HG02973 (cell line): ENCODE measurements around the gene ADARB2.
"Not testable (repeated sequence)": the region's sequence is repeated elsewhere in the genome, so short reads cannot be mapped to it uniquely, and the experiment has no call there.

Source experiments
- ATAC-seq: cut with Tn5 transposase; IDR thresholded peaks from one replicate; pipeline ENCODE4 v1.9.1; 2021; ENCODE audit warnings: moderate library complexity; ENCODE audit not compliant: unreplicated experiment

ADARB2 gene

GRCh38 chr10:1416456-1417037, 320.8 kb downstream of the ADARB2 start:
- ATAC-seq: no peak

GRCh38 chr10:1414893-1415292, 322.4 kb downstream of the ADARB2 start:
- ATAC-seq: no peak

- not testable (repeated sequence) for ATAC-seq
Observed at GRCh38 chr10:1414346-1414745, 323.0 kb downstream of the ADARB2 start.

GRCh38 chr10:1413823-1414222, 323.5 kb downstream of the ADARB2 start:
- ATAC-seq: no peak

- no peak for ATAC-seq
Observed at GRCh38 chr10:1413256-1413655, 324.1 kb downstream of the ADARB2 start.

DNA sequence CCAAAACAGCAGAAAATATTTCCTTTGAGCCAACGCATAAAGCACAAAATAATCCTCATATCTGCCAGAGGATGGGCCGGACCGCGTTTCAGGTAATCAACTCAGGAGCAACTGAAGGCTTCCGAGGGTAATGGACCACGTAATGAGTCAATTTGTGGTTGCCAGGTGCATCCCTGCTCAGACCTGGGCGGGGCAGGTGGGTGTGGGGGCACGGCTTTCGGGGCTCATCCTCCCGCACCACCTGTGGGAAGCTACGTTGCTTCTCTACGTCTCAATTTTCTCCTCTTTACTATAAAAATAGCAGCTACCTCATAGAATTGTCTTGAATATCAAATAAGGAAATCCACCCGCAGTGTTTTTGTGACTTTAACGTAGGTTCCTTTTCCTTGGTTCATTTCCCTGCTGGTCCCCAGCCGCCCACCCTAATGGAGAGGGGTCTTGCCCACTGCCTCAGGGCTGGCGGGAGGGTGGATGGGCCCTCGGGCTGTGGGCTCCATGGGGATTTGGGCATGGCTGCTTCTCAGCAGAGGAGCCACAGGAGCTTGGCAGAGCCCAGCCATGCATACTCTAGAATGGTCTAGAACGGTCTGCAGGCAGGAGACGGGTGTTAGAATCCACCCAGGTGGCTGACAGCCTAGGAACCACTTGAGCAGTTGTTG, 324.7 kb downstream of the ADARB2 start:
- no peak for ATAC-seq

DNA sequence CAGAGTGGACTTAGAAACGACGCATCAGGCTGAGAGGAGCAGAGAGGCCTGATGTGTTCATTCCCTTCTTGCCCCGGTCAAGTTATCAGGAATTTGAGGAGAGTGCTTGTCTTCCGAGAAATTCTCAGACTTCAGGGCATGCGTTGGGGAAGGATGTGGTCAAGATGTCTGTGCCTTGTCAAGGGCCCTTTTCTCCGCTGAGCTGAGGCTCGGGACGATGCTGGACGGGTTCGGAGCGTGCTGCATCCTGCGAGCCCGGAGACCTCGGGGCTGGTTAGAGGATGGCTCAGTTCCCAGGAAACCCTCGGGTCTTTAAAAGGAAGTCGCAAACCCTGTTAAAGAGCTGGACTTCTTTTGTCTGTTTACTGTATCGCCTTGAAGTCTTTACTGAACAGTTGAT, 325.4 kb downstream of the ADARB2 start:
- ATAC-seq: no peak

GRCh38 chr10:1411451-1411850, 325.9 kb downstream of the ADARB2 start:
- ATAC-seq: no peak

- no peak for ATAC-seq
Observed at GRCh38 chr10:1410469-1411395, 326.6 kb downstream of the ADARB2 start.

DNA sequence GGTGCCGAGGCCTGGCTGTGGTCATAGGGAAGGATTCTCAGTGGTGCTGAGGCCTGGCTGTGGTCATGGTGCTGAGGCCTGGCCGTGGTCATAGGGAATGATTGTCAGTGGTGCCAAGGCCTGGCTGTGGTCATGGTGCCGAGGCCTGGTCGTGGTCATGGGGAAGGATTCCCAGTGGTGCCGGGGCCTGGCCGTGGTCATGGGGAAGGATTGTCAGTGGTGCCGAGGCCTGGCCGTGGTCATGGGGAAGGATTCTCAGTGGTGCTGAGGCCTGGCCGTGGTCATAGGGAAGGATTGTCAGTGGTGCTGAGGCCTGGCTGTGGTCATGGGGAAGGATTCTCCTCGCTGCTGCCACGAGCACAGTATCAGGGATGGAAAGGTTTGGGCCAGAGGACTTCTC, 327.3 kb downstream of the ADARB2 start:
- ATAC-seq: no peak

GRCh38 chr10:1409392-1409791, 327.9 kb downstream of the ADARB2 start:
- no peak for ATAC-seq

DNA sequence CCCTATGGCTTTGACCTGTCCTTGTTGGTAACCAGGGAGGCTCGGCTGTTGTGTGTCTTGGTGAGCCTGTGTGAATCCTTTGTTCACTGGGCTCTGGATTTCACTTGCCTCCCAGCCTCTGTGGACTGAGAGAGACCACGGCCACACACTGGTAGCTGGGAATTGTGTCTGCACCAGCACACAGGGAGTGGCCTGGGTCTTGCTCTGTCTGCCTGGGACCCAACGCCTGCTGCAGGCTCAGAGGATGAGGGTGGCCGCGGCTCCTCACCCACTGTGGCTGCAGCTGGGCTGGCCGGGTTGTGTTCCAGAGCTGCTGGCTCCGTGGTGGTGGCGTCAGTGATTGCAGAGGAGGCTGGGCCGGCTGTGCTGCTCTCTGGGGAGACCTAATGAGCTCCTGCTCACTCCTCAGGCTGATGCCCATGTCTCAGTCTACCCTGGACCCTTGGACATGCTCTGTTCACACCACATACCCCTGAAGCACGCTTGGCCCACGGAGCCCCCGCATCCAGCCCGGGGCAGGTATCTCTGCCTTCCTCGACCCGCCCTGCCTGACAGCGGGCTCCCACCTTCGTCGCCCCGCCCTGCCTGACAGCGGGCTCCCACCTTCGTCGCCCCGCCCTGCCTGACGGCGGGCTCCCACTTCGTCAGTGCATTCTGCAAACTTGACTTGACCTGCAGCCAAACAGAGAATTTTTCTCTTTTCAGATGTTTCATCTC, 328.5 kb downstream of the ADARB2 start:
- ATAC-seq: no peak

DNA sequence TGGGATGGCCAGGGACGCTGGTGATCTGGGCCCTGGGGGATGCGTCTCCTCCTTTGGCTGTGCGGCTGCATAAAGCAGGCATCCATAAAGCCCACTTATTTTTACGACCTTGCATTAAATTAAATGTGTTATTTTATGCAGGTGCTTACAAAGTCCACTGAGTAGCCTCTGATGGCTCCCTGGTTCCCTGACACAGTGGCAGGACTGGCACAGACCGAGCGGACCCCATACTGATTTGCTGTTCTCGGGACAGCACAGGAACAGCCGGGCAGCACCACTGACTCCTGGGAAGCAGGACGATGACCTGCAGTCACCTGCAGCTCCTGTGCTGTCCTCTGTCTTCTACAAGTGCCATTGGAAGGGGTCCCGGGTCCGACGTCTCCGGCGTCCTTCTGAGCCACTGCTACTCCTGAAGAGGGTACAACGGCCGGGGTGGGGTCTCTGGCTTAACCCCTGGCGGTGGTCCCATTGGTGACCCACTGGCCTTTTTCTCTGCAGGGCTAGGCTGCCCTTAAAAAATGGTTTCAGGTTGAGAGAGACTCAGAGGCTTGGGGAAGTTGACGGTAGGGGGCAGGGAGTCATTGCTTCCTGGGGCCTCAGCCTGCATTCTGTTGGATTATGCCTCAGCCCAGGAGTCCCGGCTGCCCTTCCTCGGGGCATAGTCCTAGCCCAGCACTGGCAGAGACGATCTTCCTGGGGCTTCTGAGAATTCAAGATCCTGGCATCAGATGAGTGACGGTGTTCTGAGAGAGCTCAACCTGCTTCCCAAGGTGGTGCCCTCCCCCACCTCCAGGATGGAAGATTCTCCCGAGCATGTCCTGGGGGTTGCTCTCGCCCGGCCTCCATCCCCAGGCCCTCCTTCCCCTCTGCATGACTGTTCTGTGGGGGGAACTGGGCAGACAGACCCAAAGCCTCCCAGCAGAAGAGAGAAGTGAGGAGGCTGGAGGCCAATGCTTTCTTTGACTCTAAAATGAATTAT, 330.1 kb downstream of the ADARB2 start:
- ATAC-seq: no peak

GRCh38 chr10:1406132-1406966, 331.0 kb downstream of the ADARB2 start:
- ATAC-seq: no peak

DNA sequence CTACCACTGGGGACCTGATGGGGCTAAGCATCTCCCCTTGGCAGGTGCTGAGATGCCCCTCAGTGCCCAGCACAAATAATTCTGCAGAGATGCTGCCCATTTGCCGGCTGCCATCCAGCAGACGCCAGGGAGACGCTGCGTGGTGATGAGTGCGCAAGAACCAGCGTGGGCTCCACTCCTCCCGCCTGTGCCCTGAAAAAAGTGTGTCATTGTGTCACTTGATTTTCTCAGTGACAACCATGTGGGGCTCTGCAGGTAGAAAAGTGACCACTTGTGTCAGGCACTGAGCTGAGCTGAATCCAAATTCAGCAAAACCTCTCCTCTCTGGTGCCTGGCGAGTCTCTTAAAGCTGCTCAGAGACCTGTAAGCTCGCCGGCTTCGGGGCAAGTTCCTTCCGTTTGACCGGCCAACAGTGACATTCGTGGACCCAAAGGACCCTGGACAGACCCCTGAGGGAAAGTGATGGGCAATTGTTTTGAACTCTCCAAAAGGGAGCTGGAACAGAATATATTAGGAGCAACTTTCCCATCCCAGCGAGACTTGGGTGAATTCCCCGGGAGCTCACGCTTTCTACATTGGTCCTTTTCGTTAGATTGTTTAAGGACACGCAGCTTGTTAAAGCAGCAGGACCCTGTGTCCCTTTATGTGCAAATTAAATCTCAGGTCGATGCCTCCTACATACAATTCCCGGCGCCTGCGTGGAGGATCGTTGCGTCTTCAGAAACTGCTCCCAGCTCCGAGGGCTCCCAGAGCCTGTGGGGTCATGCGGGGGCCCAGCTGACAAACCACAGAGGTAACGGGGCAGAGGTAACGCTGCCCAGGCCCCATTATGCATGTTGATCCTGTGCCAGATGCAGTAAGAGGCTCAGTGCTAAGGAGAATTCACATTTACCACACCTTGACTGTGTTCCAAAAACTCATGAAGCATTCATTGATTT, 332.7 kb downstream of the ADARB2 start:
- ATAC-seq: no peak

DNA sequence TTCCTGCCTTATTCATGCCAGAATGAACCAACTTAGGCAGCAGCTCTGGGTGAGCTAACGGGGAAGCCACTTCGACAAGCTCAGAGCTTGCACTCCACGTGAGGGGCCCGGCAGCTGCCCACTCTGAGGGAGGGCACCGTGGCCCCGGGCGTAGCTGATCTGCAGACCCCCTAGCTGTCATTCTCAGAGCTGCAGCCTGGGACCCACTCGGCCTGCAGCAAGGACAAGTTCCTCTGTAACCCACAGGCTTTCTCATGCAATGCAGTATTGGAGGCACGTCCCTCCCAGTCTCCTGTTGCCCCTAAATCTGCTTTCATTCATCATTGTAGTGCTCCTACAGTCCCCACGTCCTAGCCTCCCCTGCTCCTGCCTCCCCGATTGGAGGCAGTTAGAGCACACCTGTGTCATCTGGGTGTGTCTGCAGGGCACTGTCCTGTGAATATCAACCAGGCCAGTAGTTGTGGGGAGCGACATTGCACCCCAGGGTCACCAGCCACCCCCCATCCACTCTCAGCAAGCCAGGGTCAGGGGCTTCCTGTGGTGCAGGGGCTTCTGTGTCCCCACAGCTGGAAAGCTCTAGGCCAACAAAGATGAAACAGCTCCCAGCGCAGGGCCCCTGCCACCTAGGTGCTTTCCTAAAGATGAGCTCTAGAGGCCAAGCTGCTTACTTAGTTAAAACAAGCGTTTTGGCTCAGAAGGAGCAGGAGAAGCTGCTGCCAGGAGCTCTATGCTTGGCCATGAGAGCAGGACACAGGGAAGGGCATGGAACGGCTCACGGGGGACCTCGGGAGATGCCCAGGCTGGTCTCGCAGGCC, 333.6 kb downstream of the ADARB2 start:
- ATAC-seq: no peak

- no peak for ATAC-seq
Observed at GRCh38 chr10:1402816-1403507, 334.4 kb downstream of the ADARB2 start.
